Stomach (tissue), 4 donors: ENCODE measurements around the gene AGAP3.
A peak's percentile ranks its signal among the peaks of the same experiment; 100 is the strongest.

Experiments used
- CTCF ChIP-seq, 7 experiments: fragments of 450-650 bp in 4 of 7; fragments of 200-600 bp in 3 of 7; sonication (generic) in 3 of 7; IDR thresholded peaks; one replicate each; pipeline ENCODE4 v1.5.1; 2016 to 2019; ENCODE audit warnings: antibody characterized with exemption in 7 of 7, control low read depth in 2 of 7, mild to moderate bottlenecking in 1 of 7
- POLR2AphosphoS5 ChIP-seq, 3 donors: sonication (generic); formaldehyde crosslinking; IDR thresholded peaks; one replicate each; pipeline ENCODE4 v1.6.1; 2016; ENCODE audit warnings: antibody characterized with exemption in 3 of 3

GRCh38 chr7:151059367-151060112 is 26.7 kb upstream of the AGAP3 start, which contains the start of gene SLC4A2:
- TF ChIP-seq CTCF (IDR thresholded peaks at IDR 0.05) (peak in 4 of 7 experiments; percentile 24 to 59 (median 32)), POLR2AphosphoS5 (IDR thresholded peaks at IDR 0.05) (peak; percentile 27 to 49 (median 46))
